ENCODE measurements around the gene LDB3. TPM values are rescaled to one million over a fixed set of nuclear protein-coding genes. Genes with fewer than 3 reads are reported as not detected.

Gene LDB3
- total RNA-seq, 2 donors from 2014 or later: 0.11 to 0.35 TPM

GRCh38 chr10:86662186-86663045 is 5.9 kb upstream of the LDB3 start:
- Histone ChIP-seq H3K27ac (ENCODE audit: low read depth, low read length) (no peak overlapping the region), H3K4me1 (ENCODE audit: control insufficient read depth, insufficient read depth, low read length) (peaks cover 4% of the 10 kb centered on the region), H3K27me3 (ENCODE audit: control insufficient read depth, insufficient read depth, low read length, poor library complexity, severe bottlenecking) (no peaks in the 10 kb centered on the region), H3K4me3 (ENCODE audit: low read length) (no peak overlapping the region), H3K9me3 (ENCODE audit: control insufficient read depth, low read length) (no peaks in the 10 kb centered on the region), H3K36me3 (ENCODE audit: control insufficient read depth, insufficient read depth, low read length) (no peaks in the 10 kb centered on the region), H3K9ac (ENCODE audit: extremely low read depth, low read length, poor library complexity, severe bottlenecking) (no peak overlapping the region)
- no peak overlapping the region for H3K27ac Mint-ChIP-seq
- H3K36me3 Mint-ChIP-seq (ENCODE audit: low read depth): no peaks in the 10 kb centered on the region
- no peak overlapping the region for H3K4me3 Mint-ChIP-seq
- DNase-seq: no peak
- peaks cover 6% of the 10 kb centered on the region for H3K4me1 Mint-ChIP-seq
- no peaks in the 10 kb centered on the region for H3K27me3 Mint-ChIP-seq (ENCODE audit: insufficient read depth)
- H3K9me3 Mint-ChIP-seq: no peaks in the 10 kb centered on the region
- no peak for TF ChIP-seq CTCF (conservative IDR thresholded peaks at IDR 0.05)
- 92 to 93% methylated on average over 2 to 19 of the region's 19 CpGs for WGBS, 2 experiments (ENCODE audit: insufficient coverage in 1 of 2, insufficient read length in 1 of 2)

- H3K27ac Mint-ChIP-seq: no peak overlapping the region
- no peak overlapping the region for H3K9ac ChIP-seq (ENCODE audit: extremely low read depth, low read length, poor library complexity, severe bottlenecking)
- WGBS, 2 experiments (ENCODE audit: insufficient coverage in 1 of 2, insufficient read length in 1 of 2): 78 to 88% methylated on average over 3 to 8 of the region's 8 CpGs
- H3K27me3 ChIP-seq (ENCODE audit: control insufficient read depth, insufficient read depth, low read length, poor library complexity, severe bottlenecking): no peaks in the 10 kb centered on the region
- H3K36me3 Mint-ChIP-seq (ENCODE audit: low read depth): no peaks in the 10 kb centered on the region
- H3K9me3 ChIP-seq (ENCODE audit: control insufficient read depth, low read length): no peaks in the 10 kb centered on the region
- H3K4me1 Mint-ChIP-seq: peaks cover 6% of the 10 kb centered on the region
- no peaks in the 10 kb centered on the region for H3K9me3 Mint-ChIP-seq
- no peak overlapping the region for H3K27ac ChIP-seq (ENCODE audit: low read depth, low read length)
- TF ChIP-seq CTCF (conservative IDR thresholded peaks at IDR 0.05): peak; percentile 47
- no peaks in the 10 kb centered on the region for H3K27me3 Mint-ChIP-seq (ENCODE audit: insufficient read depth)
- H3K4me1 ChIP-seq (ENCODE audit: control insufficient read depth, insufficient read depth, low read length): peaks cover 4% of the 10 kb centered on the region
- no peak overlapping the region for H3K4me3 Mint-ChIP-seq
- no peak for DNase-seq
- no peak overlapping the region for H3K4me3 ChIP-seq (ENCODE audit: low read length)
- H3K36me3 ChIP-seq (ENCODE audit: control insufficient read depth, insufficient read depth, low read length): no peaks in the 10 kb centered on the region
Measured at GRCh38 chr10:86663046-86663345, 5.3 kb upstream of the LDB3 start.

GRCh38 chr10:86663576-86664339 is 4.6 kb upstream of the LDB3 start:
- Mint-ChIP-seq H3K4me1 (peaks cover 6% of the 10 kb centered on the region), H3K4me3 (no peak overlapping the region), H3K36me3 (ENCODE audit: low read depth) (no peaks in the 10 kb centered on the region), H3K27me3 (ENCODE audit: insufficient read depth) (no peaks in the 10 kb centered on the region), H3K9me3 (no peaks in the 10 kb centered on the region), H3K27ac (no peak overlapping the region)
- H3K4me3 ChIP-seq (ENCODE audit: low read length): no peak overlapping the region
- no peak overlapping the region for H3K27ac ChIP-seq (ENCODE audit: low read depth, low read length)
- 91 to 95% methylated on average over 4 to 10 of the region's 10 CpGs for WGBS, 2 experiments (ENCODE audit: insufficient coverage in 1 of 2, insufficient read length in 1 of 2)
- H3K27me3 ChIP-seq (ENCODE audit: control insufficient read depth, insufficient read depth, low read length, poor library complexity, severe bottlenecking): no peaks in the 10 kb centered on the region
- no peak for TF ChIP-seq CTCF (conservative IDR thresholded peaks at IDR 0.05)
- no peak for DNase-seq
- no peaks in the 10 kb centered on the region for H3K36me3 ChIP-seq (ENCODE audit: control insufficient read depth, insufficient read depth, low read length)
- no peaks in the 10 kb centered on the region for H3K9me3 ChIP-seq (ENCODE audit: control insufficient read depth, low read length)
- H3K4me1 ChIP-seq (ENCODE audit: control insufficient read depth, insufficient read depth, low read length): peaks cover 12% of the 10 kb centered on the region
- H3K9ac ChIP-seq (ENCODE audit: extremely low read depth, low read length, poor library complexity, severe bottlenecking): no peak overlapping the region
